Amniotic stem cell (primary cell): ENCODE measurements around the gene ATP8B3.

Experiments
- DNase-seq: peaks from one replicate; lab custom pipeline; 2025; lab: John Stamatoyannopoulos, UW

ATP8B3 gene

DNA sequence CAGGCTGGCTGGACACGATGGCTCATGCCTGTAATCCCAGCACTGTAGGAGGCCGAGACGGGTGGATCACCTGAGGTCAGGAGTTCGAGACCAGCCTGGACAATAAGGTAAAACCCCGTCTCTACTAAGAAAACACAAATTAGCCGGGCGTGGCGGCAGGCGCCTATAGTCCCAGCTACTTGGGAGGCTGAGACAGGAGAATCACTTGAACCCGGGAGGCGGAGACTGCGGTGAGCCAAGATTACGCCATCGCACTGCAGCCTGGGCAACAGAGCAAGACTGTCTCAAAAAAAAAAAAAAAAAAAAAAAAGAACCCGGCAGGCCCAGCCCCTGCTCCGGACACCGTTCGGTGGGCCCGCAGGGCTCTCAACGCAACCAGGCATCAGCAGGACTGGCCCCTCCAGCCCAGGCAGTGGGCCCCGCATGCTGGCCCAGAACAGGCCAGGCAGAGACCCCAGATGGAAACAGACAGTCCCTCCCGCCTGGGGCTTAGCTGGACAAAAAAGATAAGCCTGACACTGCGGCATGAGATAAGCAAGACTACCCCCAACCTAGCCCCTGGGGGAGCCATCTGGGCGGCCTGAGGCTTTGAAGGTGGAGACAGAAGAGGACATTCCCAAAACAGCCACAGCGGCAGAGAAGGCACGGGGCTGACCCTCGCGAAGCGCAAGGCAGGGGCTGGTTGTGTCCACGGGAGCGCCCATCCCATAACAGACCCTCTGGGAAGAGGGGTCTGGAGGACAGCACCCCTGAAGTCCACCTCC lies 24.6 kb upstream of the ATP8B3 start:
- DNase-seq = no peak

DNA sequence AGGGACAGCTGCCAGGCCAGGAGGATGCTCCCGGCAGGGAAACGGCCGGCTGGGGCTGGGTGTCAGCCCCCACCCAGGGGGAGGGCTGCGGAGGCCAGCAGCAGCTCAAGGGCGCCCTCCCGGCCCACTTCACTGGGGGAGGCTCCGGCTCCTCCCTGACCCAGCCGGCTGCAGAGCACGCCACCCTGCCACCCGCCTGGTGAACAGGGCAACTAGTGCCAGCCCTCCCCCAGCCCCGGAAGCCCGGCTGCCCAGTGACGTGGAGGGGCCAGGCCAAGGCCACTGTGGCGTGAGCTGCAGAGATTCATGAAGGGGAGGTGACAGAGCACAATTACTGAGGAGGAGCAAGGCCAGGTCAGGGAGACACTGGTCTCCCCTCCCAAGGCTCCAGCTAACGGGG lies 21.5 kb upstream of the ATP8B3 start:
- DNase-seq = no peak

DNA sequence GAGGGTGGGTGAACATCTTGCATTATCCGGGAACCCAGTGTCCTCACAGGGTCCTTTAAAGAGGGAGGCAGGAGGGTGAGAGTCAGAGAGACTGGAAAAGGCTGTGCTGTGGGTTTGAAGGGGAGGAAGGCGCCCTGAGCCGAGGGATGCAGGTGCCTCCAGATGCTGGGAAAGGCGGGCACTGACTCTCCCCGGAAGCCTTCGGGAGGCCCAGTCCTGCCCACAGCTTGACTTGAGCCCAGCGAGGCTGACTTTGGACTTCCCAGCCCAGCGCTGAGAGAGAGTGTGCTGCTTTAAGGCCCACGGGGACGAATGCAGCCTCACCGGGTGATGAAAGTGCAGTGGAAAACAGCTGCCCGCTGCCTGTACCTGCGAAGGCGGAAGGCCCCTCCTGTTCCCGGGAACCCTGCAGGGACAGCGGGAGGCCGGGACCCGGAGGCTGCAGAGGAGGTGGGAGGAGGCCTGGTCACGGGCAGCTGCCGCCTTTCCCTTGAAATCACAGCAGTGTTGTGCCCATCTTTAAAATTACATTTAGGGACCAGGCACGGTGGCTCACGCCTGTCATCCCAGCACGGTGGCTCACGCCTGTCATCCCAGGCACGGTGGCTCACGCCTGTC lies 20.1 kb upstream of the ATP8B3 start:
- no peak for DNase-seq

DNA sequence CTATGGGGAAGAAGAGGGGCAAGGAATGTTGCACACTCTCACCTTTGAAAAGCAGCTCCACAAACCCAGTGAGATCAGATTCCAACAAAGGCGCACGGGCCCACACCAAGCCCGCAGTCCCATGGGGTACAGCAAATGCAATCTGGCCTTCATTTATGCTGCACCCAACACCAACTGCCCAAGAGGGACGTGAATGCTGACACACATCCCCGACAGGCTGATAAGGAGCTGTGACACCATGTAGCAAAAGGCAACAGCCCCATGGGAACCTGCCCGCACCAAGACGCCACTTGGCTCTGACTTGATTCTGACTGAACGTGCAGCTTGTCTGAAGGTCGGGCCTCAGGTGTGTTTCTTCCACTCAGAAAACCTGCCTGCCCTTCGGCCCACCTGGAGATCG lies 18.9 kb upstream of the ATP8B3 start:
- no peak for DNase-seq

DNA sequence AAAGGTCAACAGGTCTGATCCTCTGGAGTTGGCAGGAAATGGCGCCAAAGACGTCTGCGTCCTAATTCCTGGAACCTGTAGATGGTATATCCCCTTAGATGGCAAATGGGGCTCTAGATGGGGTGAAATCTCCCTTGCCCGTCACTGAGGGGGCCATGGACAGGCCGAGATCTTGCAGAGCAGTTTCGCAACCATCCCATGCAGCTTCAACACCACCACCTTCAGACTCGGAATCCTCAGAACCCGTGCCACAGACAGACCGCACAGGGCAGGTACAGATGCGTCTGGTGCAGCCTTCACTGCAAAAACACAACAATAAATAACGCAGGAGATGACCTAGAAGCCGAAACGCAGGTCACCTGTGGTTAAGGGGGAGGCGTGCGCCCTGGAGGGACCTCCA lies 18.5 kb upstream of the ATP8B3 start:
- no peak for DNase-seq

DNA sequence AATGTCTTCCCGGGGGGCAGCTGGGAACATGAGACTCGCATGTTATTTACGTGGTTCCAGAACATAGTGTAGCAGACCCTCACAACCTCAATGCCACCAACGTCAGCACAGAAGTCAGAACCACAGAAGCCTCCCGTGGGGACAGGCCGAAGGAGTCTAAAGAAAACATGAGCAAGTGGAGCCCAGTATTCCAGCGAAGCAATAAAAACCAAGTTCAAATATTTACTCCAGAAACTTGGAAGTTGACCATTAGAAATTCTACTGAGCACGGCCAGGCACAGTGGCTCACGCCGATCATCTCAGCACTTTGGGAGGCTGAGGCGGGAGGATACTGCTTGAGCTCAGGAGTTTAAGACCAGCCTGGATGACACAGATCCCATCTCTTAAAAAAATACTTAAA lies 17.9 kb upstream of the ATP8B3 start:
- DNase-seq = no peak

DNA sequence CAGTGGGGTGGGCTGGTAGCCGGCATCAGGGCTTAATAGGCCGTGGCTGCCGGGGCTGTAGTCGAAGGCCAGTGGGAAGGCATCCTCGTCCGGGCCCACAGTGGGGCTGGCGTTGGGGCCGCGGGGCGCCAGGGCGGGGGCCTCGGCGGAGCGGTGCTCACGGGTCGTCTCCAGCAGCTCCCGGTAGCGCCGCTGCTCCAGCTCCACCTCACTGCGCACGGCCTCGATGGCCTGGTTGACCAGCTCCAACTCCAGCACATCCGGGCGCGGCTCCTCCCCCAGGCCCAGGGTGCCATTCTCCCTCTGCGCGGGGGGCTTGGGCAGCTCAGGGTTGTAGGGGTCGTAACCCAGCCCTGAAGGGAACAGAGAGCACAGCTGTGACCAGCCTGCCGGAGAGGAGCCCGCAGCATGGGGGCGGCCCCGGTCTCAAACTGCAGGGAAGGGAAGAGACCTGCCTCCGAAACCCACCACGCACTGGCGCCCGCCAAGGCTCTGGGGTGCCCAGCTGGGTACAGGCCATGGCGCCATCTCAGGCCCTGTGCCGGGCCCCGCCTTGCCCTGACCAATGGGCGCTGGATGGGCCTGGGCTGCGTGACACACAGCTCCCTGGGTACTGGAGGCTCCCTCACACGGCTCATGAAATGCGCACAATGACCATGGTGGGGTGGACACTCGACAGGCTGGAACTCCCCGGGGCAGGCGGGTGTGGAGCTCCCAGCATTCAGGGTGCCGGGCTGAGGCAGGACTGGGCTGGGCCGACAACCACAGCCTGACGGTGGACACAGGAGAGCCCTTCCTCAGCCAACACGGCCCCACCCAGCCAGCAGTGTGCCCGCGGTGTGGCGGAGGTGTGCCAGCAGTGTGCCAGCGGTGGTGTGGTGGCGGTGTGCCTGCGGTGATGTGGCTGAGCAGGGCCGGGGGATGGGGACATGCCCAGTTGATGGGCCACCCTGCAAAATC lies 16.5 kb upstream of the ATP8B3 start:
- no peak for DNase-seq

DNA sequence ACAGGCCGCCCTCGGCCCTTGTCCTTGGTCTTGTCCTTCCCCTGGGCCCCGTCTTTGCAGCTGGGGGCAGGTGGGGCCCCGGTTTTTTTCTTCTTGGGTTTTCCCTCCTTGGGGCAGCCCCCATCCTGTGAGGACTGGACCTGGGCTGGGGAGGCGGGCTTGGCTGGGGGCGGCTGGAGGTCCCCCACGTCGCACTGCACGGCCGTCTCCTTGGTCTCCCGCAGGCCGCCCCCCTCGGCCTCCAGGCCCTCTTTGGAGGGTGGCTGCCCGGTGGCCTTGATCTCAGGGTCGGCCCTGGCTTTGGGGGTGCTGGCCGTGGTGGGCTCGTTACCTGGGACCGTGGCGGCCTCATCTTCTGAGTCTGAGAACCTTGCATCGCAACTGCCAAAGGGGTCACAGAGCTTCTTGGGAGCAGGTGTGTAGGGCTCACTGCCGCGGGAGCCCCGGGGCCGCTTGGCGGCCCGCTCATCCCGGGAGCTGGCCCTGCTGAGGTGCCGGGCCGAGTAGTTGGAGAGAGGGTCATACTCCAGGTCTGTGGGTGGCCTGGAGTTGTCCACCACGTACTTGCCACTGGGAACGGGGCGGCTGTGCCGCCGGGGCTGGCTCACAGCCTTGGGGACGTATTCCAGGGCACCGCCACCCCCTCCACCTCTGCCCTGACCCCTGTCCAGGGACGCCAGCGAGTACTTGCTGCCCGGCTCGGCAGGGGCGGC lies 15.6 kb upstream of the ATP8B3 start:
- no peak for DNase-seq

DNA sequence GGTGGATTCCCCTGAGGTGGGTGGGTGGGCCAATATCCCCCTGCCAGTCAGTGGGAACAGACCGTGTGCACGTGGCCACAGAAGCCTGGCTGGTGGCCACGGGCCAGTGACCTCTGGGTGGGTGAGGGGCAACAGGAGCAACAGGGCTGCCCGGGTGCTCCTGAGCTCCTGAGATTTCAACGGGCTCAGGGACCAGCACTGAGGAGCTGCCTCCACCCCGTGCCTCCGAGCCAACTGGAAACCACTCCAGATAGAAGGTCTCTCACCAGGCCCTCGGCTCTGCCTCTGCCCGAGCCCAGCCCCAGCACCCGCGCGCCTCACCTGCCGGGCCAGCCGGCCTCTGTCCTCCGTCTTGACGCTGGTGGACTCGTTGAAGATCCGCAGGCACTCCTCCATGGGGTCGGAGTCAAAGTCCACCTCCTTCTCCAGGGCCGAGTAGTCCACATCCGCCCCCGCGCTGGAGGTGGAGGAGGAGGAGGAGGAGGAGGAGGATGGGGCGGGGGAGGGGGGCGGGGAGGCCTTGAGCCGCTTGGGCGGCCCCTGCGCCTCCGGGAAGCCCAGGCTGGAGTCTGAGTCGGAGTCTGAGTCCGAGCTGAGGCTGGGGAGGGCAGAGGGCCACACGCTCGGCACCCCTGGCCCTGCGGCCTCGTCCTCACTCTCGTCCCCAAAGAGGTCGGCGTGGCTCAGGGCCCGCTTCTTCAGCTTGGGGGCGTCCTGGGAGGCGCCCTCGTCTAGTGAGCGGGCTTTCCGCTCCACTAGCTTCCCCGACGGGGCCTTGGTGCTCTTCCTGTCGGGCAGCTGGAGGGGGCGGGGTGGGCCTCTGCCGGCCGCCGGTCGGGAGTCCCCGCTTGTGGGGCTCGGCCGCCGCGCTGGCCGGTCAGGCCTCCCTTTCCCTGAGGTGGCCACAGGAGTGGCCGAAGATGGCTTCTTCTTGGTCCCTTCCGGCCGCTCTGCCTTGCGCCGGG lies 14.8 kb upstream of the ATP8B3 start:
- no peak for DNase-seq

DNA sequence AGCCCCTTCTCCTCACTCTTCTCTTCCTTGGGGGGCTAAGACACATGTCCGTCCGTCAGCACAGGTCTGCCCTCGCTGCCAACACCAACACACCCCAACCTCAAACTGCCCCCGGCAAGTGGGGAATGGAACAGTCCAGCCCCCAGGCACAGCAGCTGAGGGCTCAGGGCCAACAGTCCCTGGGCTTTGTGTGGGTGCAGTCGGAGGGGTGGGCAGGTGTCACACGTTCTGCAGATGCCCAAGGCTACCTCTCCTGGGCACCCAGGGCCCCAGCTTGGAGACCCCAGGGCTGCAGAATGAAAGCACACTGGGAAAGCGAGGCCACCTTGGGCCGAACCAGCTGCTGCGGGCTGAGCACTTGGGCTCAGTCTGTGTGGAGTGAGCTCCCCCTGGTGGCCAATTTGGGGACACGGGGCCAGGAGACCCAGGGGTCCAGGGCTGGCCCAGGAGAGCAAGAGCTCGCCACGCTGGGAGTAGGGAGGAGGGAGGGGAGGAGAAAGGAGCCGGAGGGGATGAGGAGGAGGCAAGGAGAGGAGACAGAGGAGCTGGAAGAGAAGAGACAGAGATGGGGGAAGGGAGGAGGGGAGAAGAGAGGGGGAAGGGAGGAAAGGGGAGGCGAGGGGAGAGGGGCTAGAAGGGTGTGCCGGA lies 14.0 kb upstream of the ATP8B3 start:
- peak; percentile 25 for DNase-seq

DNA sequence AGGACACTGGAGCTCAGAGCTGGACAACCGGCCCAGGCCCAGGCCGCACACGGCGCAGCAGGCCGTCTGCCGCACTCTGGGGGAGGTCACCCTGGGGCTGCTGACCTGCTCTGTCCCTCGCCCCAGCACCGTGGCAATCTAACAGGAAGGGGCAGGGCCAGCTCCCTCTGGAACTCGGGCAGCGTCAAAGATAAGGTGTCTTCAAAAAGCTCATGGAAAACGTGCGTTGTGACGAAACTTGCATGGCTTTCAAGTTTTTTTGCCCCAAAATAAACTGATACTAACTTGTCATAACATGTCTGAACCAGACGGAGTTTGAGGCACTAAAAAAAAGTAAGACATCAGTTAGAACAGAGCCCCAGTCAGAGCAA lies 12.2 kb upstream of the ATP8B3 start:
- DNase-seq = no peak

DNA sequence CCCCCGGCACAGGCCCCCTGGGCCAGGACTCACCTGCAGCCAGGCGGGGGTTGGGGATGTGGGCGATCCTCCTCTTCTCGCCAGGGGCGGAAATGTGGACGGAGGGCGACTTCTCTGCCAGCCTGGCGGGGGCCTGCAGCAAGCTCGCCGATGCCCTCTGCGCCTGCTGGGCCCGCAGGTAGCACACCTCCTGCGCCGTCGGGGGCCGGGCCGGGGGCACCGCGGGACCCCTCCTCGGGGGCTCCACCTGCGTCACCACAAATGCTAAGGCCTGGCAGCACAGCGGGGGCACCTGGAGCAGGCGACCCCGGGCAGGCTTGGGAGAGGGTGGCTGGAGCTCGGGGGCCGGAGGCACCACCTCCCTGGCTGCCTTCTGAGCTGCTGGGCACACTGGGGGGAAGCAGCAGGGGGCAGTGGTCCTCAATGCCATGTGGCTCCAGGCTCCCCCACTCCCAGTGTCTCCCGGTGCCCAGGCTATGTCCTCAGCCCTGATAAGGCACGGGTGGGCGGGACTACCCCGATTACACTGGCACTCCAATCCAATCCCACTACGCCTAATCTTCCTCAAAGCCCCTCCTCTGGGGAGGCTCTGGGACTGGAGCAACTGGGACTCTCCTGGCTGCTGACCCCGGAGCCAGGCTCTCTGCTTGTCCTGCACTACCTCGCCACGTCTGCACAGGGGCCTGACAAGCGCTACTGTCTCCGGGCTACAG lies 11.6 kb upstream of the ATP8B3 start:
- DNase-seq = no peak

DNA sequence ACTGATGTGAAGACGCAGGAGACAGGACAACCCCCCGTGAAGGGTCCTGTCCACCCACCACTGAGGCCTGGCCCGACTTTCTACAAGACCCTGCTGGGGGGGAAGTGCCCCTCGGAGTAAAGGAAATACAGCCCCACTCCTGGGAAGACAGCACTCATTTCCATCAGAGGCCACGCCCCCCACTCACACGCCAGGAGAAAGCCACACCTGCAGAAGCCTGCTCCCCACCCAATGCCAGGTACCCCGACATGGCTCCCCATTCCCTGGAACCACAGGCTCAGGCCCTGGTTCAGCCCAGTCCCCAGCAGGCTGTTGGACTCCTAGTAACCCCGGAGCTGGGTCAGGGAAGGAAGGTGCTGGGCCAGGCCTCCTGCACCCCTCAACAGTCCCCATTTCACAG lies 10.9 kb upstream of the ATP8B3 start:
- no peak for DNase-seq

DNA sequence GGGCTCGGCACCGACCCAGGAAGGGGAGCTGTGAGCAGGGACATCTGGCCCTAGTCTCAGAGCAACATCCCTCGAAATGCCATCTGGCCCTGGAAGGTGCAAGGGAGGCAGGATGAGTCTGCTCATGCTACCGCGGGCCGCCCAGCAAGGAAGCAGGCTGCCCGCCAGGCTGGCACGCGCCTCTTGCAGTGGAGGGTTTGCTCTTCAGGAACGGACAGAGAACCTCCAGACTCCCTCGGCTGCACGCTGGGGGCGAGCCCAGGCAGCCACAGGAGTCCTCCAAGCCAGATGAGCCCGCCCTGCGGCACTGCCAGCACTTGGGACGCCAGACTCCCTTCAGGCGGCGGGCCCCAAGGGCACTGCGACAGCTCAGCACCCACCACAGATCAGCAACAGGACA lies 10.1 kb upstream of the ATP8B3 start:
- DNase-seq = no peak

DNA sequence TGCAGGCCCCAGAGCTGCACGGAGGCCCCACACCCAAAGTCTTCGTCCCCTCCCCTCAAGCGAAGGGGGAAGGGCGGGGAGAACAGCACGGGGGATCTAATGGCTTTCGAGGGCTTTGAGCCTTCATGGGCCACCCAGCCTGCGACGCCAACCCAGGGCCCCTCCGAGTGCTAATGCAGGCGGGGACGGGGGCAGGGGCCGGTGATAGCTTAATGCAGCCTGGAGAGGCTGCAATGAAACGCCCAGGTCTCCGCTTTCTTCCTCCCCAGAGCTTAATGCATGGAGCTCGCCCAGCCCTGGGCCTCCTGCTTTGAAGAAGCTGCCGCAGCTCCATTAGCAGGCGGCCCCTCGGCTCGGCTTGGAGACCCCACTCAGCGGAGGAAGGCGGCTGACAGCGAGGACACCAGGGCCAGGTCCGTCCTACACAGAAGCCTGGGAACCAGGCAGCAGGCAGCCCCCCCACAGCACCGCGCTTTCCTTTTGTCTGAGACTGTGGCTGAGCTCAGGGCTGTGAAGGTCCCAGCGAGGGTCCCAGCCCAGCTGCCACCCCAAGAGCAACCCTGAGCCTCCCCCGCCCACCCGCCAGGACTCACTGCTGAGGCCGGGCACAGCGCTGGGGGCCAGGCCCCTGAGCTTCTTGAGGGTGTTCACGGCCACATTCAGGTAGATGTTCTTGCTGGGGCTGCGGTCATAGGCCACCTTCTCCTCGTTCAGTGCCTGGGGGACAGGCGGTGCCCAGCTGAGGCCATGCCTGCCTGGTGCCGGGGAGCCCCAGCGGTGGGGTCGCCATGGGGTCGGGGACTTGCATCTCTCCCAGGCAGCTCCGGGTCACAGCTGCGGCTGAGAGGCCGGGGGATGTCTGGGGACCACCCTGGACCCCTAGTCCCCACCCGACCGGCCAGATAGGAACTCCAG lies 7.5 kb upstream of the ATP8B3 start:
- DNase-seq = no peak

DNA sequence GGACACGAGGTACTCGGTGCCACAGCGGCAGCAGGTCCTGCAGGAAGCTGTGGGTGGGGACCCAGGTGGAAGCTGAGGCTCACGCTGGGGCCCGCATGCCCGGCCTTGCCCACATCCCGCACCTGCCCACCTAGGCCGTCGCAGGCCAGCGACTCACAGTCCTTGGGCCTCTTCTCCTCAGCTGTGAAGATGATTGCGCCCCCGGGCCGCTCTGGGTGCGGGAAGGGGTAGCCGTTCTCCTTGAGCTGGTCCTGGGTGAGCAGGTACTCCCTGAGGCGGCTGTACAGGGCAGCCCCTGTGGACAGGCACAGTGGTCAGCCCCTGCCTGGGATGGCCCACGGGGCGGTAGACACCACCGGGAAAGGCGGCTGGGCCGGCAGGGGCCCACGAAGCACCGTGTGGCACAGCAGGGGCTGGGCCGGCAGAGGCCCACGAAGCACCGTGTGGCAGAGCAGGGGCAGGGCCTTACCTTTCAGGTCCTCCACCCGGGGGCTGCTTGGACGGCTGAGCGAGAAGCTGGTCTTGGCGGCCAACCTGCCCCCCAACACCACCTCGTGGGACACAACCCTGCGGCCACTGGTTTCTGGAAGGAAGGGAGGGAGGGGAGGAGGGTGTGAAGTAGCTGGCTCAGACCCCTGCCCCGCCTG lies 6.6 kb upstream of the ATP8B3 start:
- DNase-seq = no peak

DNA sequence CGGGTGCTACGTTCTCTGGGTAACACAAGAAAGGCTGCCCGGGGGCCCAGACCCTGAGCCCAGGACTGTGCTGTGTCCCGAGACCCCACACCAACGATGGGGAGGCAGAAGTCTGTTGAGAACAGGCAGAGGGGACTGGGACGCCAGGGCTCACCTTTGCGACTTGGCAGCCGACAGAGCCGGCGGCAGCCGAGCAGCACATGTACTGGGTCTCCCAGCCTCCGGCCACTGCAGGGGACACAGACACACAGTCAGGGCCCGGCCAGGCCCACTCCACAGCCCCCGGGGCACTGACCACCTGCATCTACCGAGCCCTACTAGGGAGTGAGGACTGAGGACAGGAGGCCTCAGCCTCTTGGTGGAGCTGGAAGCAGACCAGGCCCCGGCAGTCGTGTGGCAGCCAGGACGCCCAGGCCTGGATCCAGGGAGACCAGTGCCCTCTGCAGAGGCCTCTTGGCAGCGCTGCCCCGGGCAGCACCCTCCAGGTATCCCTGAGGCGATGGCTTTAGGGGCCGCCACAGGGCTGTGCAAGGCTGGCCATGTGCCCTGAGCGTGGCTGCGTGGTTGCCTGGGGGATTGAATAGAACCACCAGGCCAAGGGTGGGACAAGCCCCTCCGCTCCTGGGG lies 5.6 kb upstream of the ATP8B3 start:
- DNase-seq = no peak
